ENCODE data around the gene CENPO. TPM values are rescaled to one million over a fixed set of nuclear protein-coding genes. Genes with fewer than 3 reads are reported as not detected.

CENPO gene
- total RNA-seq, 1 donor, result 8.0 TPM

GRCh38 chr2:24820175-24820513 lies 26.9 kb downstream of the CENPO start:
- Histone ChIP-seq H3K4me3 (ENCODE audit: insufficient read depth, low read length) (no peak overlapping the region), H3K4me1 (ENCODE audit: insufficient read depth, low read length) (peaks cover 22% of the 10 kb centered on the region), H3K9me3 (ENCODE audit: low read depth, low read length) (no peaks in the 10 kb centered on the region), H3K27ac (ENCODE audit: low read depth, low read length) (no peak overlapping the region), H2AFZ (ENCODE audit: low read length) (no peak overlapping the region), H4K20me1 (ENCODE audit: insufficient read depth, low read length) (no peaks in the 10 kb centered on the region), H3K36me3 (ENCODE audit: insufficient read depth, low read length) (peaks cover 53% of the 10 kb centered on the region), H3K79me2 (ENCODE audit: insufficient read depth, low read length) (peaks cover 13% of the 10 kb centered on the region), H3K27me3 (ENCODE audit: insufficient read depth, low read length) (no peaks in the 10 kb centered on the region), H3K4me2 (ENCODE audit: insufficient read depth, low read length) (no peak overlapping the region)
- TF ChIP-seq CTCF (IDR thresholded peaks at IDR 0.05; ENCODE audit: extremely low read depth, low read depth, low read length), result no peak
- DNase-seq (ENCODE audit: insufficient read length, low spot score, missing footprints), result peak; percentile 42

DNA sequence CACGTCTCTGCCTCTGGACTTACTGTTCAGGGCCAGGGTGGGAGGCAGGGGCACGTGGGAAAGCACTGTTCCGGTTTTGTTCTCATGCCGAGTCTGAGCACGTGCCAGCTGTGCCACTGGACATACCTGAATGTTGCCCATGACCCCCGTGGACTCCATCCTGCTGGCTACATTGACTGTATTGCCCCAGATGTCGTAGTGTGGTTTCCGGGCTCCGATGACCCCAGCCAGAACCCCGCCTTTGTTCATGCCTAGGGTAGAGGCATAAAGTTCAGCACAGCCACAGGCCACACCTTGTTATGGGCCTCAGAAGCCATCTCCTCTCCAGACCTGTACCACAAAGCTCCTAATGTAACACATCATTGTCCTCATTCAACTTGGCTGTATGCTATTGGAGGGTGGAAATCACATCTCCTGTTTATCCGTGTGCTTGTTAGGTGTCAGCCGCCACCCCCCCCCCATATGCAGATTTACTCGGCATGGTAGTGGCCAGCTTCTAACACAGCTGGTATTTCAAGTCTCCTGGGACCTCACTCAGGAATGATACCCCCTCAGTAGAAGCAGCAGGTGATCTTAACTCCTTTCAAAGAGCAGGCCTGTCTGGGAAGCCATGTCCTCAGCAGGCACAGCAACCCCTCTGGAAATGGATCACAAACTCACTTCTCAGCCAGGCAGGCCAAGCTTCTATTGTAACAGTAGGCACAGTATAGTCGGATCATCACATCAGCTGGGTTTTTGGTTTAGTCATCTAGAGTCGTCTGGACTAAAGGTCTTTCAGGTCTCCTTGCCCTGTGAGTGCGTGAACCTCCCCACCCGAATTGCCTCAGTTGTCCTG lies 27.6 kb downstream of the CENPO start:
- no peak for TF ChIP-seq CTCF (IDR thresholded peaks at IDR 0.05; ENCODE audit: extremely low read depth, low read depth, low read length)
- peak; percentile 52 for DNase-seq (ENCODE audit: insufficient read length, low spot score, missing footprints)
- Histone ChIP-seq H2AFZ (ENCODE audit: low read length) (no peak overlapping the region), H3K4me1 (ENCODE audit: insufficient read depth, low read length) (peaks cover 22% of the 10 kb centered on the region), H4K20me1 (ENCODE audit: insufficient read depth, low read length) (no peaks in the 10 kb centered on the region), H3K9me3 (ENCODE audit: low read depth, low read length) (no peaks in the 10 kb centered on the region), H3K4me3 (ENCODE audit: insufficient read depth, low read length) (no peak overlapping the region), H3K79me2 (ENCODE audit: insufficient read depth, low read length) (peaks cover 11% of the 10 kb centered on the region), H3K27me3 (ENCODE audit: insufficient read depth, low read length) (no peaks in the 10 kb centered on the region), H3K27ac (ENCODE audit: low read depth, low read length) (no peak overlapping the region), H3K36me3 (ENCODE audit: insufficient read depth, low read length) (peaks cover 49% of the 10 kb centered on the region), H3K4me2 (ENCODE audit: insufficient read depth, low read length) (no peak overlapping the region)

- no peak overlapping the region for H3K27ac ChIP-seq (ENCODE audit: low read depth, low read length)
- H3K9me3 ChIP-seq (ENCODE audit: low read depth, low read length), result no peaks in the 10 kb centered on the region
- H3K4me1 ChIP-seq (ENCODE audit: insufficient read depth, low read length), result peaks cover 21% of the 10 kb centered on the region
- no peak overlapping the region for H2AFZ ChIP-seq (ENCODE audit: low read length)
- no peaks in the 10 kb centered on the region for H3K27me3 ChIP-seq (ENCODE audit: insufficient read depth, low read length)
- TF ChIP-seq CTCF (IDR thresholded peaks at IDR 0.05; ENCODE audit: extremely low read depth, low read depth, low read length), result no peak
- H3K4me3 ChIP-seq (ENCODE audit: insufficient read depth, low read length), result no peak overlapping the region
- peak; percentile 36 for DNase-seq (ENCODE audit: insufficient read length, low spot score, missing footprints)
- peaks cover 5% of the 10 kb centered on the region for H3K79me2 ChIP-seq (ENCODE audit: insufficient read depth, low read length)
- H3K4me2 ChIP-seq (ENCODE audit: insufficient read depth, low read length), result no peak overlapping the region
- H3K36me3 ChIP-seq (ENCODE audit: insufficient read depth, low read length), result peaks cover 43% of the 10 kb centered on the region
- no peaks in the 10 kb centered on the region for H4K20me1 ChIP-seq (ENCODE audit: insufficient read depth, low read length)
Measured at GRCh38 chr2:24821433-24821891, 28.2 kb downstream of the CENPO start.

- peaks cover 14% of the 10 kb centered on the region for H3K4me1 ChIP-seq (ENCODE audit: insufficient read depth, low read length)
- no peak for TF ChIP-seq CTCF (IDR thresholded peaks at IDR 0.05; ENCODE audit: extremely low read depth, low read depth, low read length)
- H3K27ac ChIP-seq (ENCODE audit: low read depth, low read length), result no peak overlapping the region
- peaks cover 3% of the 10 kb centered on the region for H3K79me2 ChIP-seq (ENCODE audit: insufficient read depth, low read length)
- H3K4me3 ChIP-seq (ENCODE audit: insufficient read depth, low read length), result no peak overlapping the region
- H4K20me1 ChIP-seq (ENCODE audit: insufficient read depth, low read length), result no peaks in the 10 kb centered on the region
- H3K4me2 ChIP-seq (ENCODE audit: insufficient read depth, low read length), result no peak overlapping the region
- H3K9me3 ChIP-seq (ENCODE audit: low read depth, low read length), result no peaks in the 10 kb centered on the region
- no peaks in the 10 kb centered on the region for H3K27me3 ChIP-seq (ENCODE audit: insufficient read depth, low read length)
- peaks cover 40% of the 10 kb centered on the region for H3K36me3 ChIP-seq (ENCODE audit: insufficient read depth, low read length)
- H2AFZ ChIP-seq (ENCODE audit: low read length), result no peak overlapping the region
- peak; percentile 18 for DNase-seq (ENCODE audit: insufficient read length, low spot score, missing footprints)
Measured at GRCh38 chr2:24822049-24822706, 29.0 kb downstream of the CENPO start.
